ENCODE measurements around the gene RCOR1. TPM values are rescaled to one million over a fixed set of nuclear protein-coding genes. Genes with fewer than 3 reads are reported as not detected.

RCOR1 gene
- total RNA-seq, 1 donor from 2014 or later, result 13.4 TPM

GRCh38 chr14:102683399-102684297, 91.2 kb downstream of the RCOR1 start:
- DNase-seq (ENCODE audit: low read depth), result no peak
- H3K4me3 ChIP-seq (ENCODE audit: low read depth, low read length), result no peak overlapping the region
- no peaks in the 10 kb centered on the region for H3K36me3 ChIP-seq (ENCODE audit: control insufficient read depth, insufficient read depth, low read length)
- H3K27me3 ChIP-seq (ENCODE audit: control insufficient read depth, insufficient read depth, low read length), result no peaks in the 10 kb centered on the region
- no peak for TF ChIP-seq CTCF (IDR thresholded peaks at IDR 0.05; ENCODE audit: insufficient read depth, low read length, poor library complexity, severe bottlenecking)

- TF ChIP-seq CTCF (IDR thresholded peaks at IDR 0.05; ENCODE audit: insufficient read depth, low read length, poor library complexity, severe bottlenecking), result no peak
- Histone ChIP-seq H3K4me3 (ENCODE audit: low read depth, low read length) (no peak overlapping the region), H3K27me3 (ENCODE audit: control insufficient read depth, insufficient read depth, low read length) (no peaks in the 10 kb centered on the region), H3K36me3 (ENCODE audit: control insufficient read depth, insufficient read depth, low read length) (no peaks in the 10 kb centered on the region)
- DNase-seq (ENCODE audit: low read depth), result no peak
Measured at GRCh38 chr14:102684298-102684663, 91.8 kb downstream of the RCOR1 start.

GRCh38 chr14:102686196-102686801, 93.8 kb downstream of the RCOR1 start:
- no peak overlapping the region for H3K4me3 ChIP-seq (ENCODE audit: low read depth, low read length)
- no peak for TF ChIP-seq CTCF (IDR thresholded peaks at IDR 0.05; ENCODE audit: insufficient read depth, low read length, poor library complexity, severe bottlenecking)
- H3K27me3 ChIP-seq (ENCODE audit: control insufficient read depth, insufficient read depth, low read length), result no peaks in the 10 kb centered on the region
- no peak for DNase-seq (ENCODE audit: low read depth)
- no peaks in the 10 kb centered on the region for H3K36me3 ChIP-seq (ENCODE audit: control insufficient read depth, insufficient read depth, low read length)

- H3K36me3 ChIP-seq (ENCODE audit: control insufficient read depth, insufficient read depth, low read length), result no peaks in the 10 kb centered on the region
- no peak for TF ChIP-seq CTCF (IDR thresholded peaks at IDR 0.05; ENCODE audit: insufficient read depth, low read length, poor library complexity, severe bottlenecking)
- no peak overlapping the region for H3K4me3 ChIP-seq (ENCODE audit: low read depth, low read length)
- H3K27me3 ChIP-seq (ENCODE audit: control insufficient read depth, insufficient read depth, low read length), result no peaks in the 10 kb centered on the region
- DNase-seq (ENCODE audit: low read depth), result no peak
Measured at GRCh38 chr14:102688290-102688689, 95.8 kb downstream of the RCOR1 start.

- Histone ChIP-seq H3K36me3 (ENCODE audit: control insufficient read depth, insufficient read depth, low read length) (no peaks in the 10 kb centered on the region), H3K27me3 (ENCODE audit: control insufficient read depth, insufficient read depth, low read length) (no peaks in the 10 kb centered on the region), H3K4me3 (ENCODE audit: low read depth, low read length) (no peak overlapping the region)
- TF ChIP-seq CTCF (IDR thresholded peaks at IDR 0.05; ENCODE audit: insufficient read depth, low read length, poor library complexity, severe bottlenecking), result no peak
- no peak for DNase-seq (ENCODE audit: low read depth)
Measured at GRCh38 chr14:102690509-102691286, 98.2 kb downstream of the RCOR1 start.

Measured in kidney epithelial cell (primary cell).